IPS-NIHi11 (cell line): ENCODE measurements around the gene MAOA.
"Not testable (repeated sequence)": the region's sequence is repeated elsewhere in the genome, so short reads cannot be mapped to it uniquely, and the experiment has no call there.

Experiments
- DNase-seq: peaks from one replicate; pipeline ENCODE4 v3.0.0; 2012; ENCODE audit warnings: mixed read lengths, low spot score

Gene MAOA

DNA sequence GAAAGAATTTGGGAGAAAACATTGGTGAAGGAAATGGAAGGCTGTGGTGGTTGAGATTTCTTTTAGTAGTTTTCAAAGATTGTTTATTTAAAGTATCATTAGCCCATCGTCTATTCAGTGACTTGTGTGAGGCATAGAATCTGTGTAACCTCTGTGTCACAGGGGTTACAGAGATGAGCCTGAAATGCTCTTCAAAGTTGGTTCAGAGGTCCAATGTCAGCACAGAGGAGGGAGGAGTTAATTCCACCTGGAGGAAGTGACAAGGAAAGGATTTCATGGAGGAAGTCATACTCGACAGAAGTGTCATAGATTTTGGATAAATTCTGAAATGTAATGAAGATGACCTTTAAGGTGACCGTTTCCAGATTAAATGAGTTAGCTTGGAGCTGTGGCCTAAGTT, 8.2 kb downstream of the MAOA start:
- no peak for DNase-seq

DNA sequence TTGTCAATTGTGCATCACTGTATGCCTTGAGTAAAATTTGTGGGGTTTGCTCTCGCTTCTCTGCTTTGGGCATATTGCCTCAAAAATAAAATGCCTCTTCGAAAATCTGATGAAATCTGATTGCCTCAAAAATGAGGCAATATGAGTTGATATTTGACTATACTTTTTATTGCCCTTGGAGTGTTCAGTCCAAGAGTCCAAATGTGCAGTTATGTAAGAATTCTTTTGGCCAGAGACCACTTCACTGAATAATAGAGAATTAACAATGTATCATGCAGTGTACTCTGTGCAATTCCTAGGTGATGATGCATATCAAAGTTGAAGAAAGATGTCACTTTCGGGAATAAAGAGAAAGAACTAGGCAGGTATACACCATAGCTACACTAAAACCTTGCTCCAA, 8.6 kb downstream of the MAOA start:
- DNase-seq: no peak

DNA sequence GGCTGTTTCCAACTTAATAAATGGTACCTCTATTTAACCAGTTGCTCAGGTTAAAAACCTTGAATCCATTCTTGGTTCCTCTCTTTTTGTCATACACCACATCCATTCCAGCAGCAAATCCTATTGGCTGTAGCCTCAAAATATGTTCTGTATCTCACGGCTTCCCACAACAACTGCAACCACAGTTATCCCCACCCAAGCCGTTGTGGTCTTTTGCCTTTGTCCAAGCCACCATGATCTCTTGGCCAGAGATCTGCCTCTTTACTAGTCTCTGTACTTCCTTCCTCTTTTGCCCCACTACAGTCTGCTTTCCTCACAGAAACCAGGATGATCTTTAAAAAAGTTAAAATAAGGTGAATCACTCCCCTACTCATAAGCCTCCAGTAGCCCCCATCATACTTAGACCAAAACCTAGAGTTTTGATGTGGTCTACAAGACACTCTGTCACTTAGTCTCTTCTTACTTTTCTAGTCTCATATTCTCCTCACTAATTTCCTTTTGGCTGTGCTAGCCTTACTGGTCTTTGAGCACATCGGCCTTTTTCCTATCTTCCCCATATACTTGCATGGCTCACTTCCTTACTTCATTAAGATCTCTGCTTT, 10.3 kb downstream of the MAOA start:
- DNase-seq: no peak

DNA sequence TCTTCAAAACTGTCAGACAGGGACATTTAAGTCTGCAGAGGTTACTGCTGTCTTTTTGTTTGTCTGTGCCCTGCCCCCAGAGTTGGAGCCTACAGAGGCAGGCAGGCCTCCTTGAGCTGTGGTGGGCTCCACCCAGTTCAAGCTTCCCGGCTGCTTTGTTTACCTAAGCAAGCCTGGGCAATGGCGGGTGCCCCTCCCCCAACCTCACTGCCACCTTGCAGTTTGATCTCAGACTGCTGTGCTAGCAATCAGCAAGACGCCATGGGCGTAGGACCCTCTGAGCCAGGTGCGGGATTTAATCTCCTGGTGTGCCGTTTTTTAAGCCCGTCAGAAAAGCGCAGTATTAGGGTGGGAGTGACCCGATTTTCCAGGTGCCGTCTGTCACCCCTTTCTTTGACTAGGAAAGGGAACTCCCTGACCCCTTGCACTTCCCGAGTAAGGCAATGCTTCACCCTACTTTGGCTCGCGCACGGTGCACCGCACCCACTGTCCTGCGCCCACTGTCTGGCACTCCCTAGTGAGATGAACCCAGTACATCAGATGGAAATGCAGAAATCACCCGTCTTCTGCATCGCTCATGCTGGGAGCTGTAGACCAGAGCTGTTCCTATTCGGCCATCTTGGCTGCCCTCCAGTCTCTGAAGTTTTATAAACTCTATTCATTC, 20.0 kb downstream of the MAOA start:
- not testable (repeated sequence) for DNase-seq

DNA sequence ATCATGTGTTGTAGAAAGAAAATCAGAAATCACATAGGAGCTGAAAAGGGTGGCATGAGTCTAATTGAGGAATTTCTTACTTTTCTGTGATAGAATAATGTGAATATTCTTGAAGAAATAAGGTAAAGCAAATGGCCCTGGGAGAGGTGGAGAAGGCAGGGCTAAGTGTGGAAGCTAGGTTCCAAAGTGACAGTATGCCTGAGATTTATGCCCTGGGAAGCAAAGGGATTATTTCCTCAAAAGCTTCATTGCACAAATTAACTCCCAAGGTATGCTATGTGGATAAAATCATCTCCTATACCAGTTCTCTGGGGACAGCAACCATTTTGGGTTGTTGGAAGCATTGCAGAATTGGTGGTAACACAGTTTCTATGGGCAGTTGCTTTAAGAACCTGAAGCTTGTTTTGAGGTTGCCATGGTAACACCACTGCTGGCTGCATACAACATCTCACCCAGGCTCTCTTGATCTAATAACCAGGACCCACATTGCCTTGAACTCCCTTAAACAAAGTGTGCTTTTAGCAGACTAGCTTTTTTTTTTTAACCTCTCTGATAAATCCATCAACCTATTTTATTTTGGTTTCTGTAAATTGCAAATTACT, 21.0 kb downstream of the MAOA start:
- peak; percentile 18 for DNase-seq

DNA sequence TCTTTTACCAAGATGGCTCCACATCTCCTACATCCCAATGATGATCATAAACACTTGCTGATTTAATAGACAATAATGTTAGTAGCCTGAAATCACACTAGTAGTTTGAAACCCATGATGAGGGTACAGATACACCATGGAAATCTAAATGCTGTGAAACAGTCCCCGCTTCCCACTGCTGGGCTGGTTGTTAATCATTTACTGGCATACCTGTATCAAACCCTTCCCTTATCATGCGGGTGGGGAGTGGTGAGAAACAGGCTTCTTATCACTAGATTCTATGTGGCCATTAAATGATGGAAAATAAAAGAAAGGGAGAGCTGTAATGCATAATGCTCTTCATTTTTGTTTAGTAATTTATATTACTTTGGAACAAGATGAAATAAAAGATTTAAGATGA, 21.9 kb downstream of the MAOA start:
- DNase-seq: no peak

DNA sequence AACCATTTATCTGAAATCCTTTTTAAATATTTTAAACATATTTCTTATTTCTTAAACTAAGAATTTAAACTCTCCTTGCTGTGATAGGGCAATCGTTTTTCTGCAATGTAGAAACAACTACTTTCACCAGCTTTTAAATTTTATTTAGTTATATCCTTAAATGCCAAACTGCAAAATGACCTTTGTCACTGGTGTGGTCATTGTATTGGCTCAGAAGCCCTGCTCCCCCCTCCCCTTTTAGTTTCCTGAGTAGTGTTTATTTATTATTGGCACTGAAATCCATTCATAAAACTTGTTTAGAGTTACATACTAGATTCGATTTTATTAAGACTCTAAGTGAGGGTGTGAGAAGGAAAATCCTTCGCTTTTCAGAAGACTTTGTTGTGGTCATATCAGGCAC, 23.0 kb downstream of the MAOA start:
- DNase-seq: no peak

DNA sequence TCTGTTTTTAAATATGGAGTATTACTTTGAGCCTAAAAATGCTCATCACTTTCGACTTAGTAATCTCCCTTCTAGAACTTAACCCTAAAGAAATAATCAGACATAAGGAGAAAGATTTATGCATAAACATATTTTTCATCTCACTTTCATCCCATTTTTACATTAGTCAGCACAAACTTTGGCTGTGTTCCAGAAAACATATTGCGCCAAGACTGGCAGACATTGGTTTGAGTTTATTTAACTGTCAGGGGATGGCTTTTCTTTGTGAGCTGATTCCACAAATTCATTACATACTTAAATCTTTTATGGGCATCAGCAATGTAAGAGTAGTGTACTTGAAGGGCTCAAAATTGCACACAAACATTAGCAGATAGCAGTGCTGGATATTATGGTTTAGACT, 23.7 kb downstream of the MAOA start:
- no peak for DNase-seq

DNA sequence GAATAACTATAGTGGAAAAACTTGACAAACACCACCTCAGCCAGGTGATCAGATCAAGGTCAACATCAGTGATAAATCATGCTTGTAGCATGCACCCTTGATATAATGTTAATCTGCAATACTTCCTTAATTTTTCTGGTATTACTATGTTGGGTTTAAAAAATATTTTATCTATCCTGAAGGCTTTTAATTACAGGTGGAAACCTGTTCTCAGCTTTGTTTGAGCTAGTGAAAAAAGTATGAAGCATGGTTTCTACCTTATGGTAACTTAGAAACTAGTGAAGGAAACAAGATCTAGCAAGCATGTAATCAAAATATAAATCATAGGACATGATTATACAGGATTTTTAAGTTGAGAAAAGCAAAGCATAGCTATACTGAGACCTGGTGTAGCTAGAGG, 26.6 kb downstream of the MAOA start:
- no peak for DNase-seq

DNA sequence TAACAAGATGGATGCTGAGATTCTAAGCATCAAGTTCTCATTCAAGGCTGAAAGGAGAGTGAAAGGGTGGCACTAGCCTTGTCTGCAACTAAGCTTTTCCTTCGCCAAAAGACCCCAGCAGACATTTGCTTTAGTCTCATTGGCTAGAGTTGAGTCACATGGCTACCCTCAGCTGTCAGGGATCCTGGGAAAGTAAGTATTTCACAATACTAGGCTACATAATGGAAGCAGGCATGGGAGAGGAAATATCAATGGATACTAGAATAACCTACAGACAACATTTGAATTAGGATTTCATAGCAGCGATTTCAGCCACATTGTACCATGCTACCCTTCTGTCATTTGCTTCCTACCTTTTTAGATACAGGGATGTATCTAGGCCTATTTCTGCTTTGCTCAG, 29.1 kb downstream of the MAOA start:
- no peak for DNase-seq

DNA sequence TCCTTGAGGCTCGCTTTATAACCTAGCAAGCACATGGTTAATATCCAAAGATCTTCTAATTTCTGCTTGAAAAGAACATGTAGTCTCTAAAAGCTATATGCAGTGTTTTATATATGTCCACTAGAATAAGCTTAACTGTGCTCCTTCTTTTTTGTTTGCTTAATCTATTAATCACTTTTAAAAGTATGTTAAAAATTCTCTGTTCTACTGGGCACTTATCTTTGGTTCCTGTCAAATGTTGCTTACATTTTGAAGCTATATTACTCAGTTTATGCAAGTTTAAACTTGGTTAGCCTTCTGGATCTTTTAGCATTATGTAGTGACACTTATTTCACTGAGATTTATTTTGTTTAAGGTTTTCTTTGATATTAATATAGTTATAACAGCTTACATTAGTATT, 32.5 kb downstream of the MAOA start:
- no peak for DNase-seq

DNA sequence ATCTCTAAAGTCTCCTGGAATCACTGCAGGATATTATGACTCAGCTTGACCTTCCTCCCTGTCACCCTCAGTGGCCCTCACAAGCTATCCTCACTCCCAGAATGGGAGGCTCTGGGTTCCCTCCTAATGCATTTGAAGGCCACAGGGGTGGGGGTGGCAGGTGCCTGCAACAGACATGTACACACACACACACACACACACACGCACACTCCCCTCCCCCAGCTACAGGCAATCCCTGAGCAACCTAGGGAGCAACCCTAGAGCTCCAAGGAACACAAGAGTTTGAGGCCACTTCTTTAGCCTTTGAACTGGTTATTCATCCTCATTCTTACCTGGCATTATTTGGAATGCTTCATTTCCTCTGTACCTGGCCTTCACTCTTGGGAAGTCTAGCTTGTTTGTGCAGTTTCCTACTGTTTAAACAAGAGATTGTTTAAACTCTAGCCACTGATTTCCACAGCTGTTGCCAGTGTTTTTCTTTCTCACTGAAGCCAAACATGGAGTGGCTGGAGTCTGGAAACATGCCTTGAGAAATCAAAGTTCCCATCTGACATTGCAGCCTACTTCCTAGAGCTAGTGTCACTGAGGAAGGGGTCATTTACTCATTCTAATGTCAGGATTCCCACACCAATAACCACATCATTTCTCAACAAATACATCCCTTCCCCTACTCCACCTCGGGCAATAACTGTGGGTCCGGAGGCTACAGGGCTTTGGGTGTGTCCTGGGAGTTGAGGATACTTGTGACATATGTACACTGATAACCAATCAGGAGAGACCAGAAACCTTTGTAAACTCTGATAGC, 37.7 kb downstream of the MAOA start:
- DNase-seq: no peak

DNA sequence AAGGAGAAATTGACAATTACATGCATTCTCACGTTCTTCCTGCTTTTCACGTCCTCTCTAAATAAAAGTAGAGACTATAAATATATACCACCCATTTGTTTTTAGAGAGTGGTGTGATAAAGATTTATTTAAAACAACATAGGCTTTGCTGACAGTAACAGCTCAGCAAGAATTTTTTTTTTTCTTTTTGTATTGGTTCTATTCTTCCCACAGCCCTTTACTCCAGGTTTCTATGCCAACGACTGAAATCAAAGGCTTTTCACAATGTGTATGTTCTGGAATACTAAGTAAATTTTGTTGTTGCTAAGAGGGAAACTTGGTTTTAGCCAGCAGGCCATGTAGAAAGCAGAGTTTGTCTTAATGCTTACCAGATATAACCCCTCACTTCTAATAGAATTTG, 43.4 kb downstream of the MAOA start:
- DNase-seq: no peak

DNA sequence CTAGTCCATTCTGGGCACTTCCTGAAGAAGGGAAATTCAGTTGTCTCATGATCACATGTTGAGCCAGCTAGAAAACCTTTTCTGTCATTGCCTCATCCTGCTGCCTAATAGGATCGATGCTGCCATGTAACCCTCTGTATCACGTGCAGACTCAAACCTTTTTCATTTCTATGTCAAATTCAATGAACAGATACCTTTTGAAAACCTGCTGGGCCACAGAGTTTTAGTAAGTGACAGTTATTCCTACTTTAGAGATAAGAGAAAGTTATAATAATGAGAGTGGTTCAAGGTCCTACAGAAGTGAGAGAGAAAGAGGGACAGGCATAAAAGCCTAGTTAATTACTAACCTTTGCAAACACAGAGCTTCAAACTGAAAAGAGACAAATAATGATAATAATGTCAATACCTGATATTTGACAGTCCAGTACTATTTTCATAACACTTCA, 46.0 kb downstream of the MAOA start:
- DNase-seq: no peak

DNA sequence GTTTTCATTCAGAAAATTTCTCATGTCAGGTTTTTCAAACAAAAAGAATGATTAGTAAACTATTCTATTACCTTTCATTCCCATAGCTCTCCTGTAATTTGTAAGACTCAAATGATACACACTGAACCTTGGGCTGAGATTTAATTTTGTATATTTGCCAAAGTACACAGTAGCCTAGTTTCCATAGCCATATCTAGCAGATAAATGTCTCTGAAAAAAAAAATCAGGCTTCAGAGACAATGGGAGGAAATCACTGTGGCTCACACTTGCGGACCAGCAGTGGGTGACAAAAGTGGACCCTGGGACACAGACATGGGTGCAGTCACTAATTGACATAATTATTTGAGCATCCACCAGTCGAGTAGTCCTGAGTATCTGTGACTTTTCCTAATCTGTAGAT, 46.6 kb downstream of the MAOA start:
- no peak for DNase-seq

DNA sequence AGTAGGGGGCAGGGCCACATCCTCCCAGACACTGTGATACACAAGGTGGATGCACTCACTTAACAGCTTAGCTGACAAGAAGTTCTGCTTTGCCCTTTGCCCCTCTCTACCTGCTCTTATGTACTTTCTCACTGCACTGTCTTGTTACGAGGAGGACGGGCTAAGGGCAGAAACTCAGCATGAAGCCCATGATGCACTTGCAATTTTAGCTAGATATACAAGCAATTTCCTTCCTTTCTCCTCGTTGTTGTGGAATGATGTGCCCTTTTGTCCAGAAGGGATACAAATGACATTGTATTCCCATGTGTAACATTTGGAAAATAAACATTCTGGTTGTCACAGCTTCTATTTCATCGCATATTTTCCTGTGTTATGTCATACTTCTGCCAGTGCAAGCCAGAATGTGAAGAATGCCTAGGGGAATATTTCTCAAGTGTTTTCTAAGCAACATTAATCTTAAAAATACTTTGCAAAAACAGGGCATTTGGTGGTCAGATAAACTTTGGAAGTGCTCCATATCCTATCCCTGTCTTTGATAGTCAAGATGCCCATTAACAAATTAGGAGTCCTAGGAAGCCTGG, 47.2 kb downstream of the MAOA start:
- DNase-seq: no peak

DNA sequence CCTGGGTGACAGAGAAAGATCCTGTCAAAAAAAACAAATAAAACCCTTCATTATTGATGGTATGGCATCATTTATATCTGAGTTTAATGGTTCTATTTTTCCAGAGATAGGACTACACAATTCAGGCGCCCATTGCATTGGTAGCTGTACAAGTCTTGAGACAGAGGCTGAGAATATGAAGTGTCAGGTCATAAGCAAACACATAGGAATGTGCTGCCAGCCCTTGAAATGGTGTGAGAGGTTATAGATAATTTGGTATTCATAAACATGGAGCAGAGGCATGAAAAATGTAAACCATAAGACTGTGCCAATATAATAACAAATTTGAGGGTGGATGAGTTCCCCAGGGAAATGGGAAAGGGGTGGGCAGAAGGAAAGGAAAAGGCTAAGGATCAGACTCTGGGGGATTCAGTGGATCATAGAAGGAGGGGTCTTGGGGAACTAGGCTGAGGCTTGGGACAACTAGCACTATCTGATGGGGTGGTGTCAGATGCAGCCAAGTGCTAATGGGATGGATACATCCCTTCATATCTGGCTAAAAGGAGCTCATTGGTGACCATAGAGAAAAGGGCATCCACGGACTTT, 50.8 kb downstream of the MAOA start:
- DNase-seq: no peak

DNA sequence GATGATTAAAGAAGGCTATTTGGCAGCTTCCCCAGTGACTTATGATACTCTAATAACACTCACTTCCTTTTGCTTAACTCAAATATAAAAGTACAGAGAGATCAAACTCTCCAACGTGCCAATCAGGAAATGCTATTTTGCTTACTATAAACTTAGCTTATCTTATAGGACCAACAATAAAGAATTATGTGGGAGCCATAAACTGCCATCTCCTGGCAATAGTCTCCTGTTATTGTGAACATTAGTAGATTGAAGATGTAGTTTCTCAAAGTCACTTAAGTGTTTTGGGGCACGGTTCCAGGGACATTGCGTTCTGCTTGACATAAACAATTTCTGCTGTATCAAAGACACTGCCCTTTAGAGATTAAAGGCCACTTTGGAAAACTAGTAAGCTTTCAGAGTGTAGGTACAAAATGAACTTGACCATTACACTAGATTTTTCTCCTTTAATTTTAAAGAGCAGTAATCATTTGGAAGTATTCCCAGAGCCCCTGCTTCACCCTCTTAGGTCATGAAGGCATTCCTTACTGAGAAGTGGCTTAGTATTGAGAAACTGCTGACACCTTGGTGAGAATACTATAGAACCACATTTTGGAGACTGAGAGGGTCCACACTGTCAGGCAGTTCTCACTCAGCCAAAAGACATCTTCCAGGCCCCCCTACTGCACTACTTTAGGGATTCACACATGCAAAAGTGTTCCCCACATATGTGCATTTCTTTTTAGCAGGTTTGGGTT, 51.9 kb downstream of the MAOA start:
- DNase-seq: no peak

DNA sequence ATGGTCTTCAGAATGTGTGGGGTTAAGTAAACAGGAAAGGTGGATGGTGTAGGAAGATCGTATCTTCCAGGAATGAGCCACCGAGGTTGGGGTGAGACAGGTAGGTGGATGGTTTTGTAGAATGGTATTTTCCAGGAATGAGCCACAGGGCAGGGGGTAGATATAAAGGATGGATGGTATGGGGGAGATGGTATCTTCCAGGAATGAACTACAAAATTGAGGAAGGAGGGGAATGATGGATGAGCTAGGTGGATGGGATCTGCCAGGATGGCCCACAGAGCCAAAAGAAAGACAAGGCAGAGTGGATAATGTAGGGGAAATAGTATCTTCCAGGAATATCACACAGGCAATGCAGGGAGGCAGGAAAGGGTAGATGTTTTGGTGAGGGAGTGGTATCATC, 60.0 kb downstream of the MAOA start:
- DNase-seq: no peak

DNA sequence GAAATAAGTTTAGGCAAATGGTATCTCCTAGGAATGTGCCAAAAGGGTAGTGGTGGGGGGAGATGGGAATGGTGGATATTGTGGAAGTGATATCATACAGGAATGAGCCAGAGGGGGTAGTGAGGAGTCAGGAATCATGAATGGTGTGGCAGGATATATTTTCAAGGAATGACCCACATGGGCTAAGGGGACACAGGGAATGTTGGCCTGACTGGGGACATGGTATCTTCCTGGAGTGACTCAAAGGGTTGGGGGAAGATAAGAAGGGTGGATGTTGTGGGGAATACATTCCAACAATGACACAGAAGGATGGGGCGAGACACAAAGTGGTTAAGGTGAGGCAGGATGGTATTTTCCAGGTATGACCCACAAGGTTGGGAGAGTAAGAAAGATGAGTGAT, 60.6 kb downstream of the MAOA start:
- DNase-seq: no peak

DNA sequence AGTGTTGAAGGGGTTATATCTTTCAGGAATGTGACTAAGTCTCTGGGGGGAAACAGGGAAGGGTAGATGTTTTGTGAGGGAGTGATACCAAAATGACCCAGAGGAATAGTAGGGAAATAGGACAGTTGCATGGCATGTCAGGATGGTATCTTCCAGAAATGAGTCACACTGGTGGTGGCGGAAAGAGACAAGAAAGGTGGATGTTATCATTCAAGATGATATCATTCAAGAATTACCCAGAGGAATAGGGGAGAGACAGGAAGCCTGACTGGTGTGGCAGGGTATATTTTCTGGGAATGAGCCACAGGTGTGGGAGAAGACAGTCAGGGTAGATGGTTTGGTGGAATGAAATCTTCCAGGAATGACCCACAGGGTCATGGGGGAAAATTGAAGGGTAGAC, 61.1 kb downstream of the MAOA start:
- no peak for DNase-seq

DNA sequence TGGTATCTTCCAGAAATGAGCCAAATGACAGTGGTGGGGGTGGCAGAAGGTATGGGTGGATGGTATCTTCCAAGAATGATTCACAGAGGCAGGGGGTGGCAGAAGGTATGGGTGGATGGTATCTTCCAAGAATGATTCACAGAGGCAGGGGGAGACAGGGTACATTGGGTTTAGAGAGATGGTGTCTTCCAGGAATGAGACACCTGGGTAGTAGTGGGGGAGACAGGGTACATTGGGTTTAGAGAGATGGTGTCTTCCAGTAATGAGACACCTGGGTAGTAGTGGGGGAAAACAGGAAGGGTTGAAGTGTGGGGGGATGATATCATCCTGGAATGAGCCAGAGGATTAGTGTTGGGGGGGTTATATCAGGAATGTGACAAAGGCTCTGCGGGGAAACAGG, 62.0 kb downstream of the MAOA start:
- DNase-seq: no peak
